PFSK-1 (cell line): Measurements from ENCODE around the gene ITK.

Experiments
- FOXP2 ChIP-seq: optimal IDR thresholded peaks from 2 replicates; pipeline ENCODE3; 2011; ENCODE audit warnings: borderline replicate concordance, control low read depth, inconsistent platforms; ENCODE audit not compliant: insufficient read depth; ENCODE audit errors: extremely low read length, extremely low read depth
- POLR2AphosphoS5 ChIP-seq: IDR thresholded peaks from 2 replicates; pipeline ENCODE4 v1.6.1; 2012; ENCODE audit warnings: low read depth, mild to moderate bottlenecking, control low read depth, low read length, moderate library complexity
- REST ChIP-seq, 2 experiments: IDR thresholded peaks; 2 replicates each; pipeline versions ENCODE4 v1.6.1 to v1.8.0; 2011 to 2012; ENCODE audit warnings: low read depth in 2 of 2, low read length in 2 of 2, control low read depth in 1 of 2, inconsistent platforms in 1 of 2, mild to moderate bottlenecking in 1 of 2, moderate library complexity in 1 of 2; ENCODE audit not compliant: insufficient read depth in 1 of 2
- SIN3A ChIP-seq: IDR thresholded peaks from 2 replicates; pipeline ENCODE4 v1.6.1; 2012; ENCODE audit warnings: mild to moderate bottlenecking, low read length, moderate library complexity, borderline replicate concordance; ENCODE audit not compliant: insufficient read depth
- TAF1 ChIP-seq: IDR thresholded peaks from 2 replicates; pipeline ENCODE4 v1.6.1; 2012; ENCODE audit warnings: low read length, control low read depth, borderline replicate concordance; ENCODE audit not compliant: insufficient read depth

Gene ITK

GRCh38 chr5:157258450-157258849, 77.8 kb downstream of the ITK start:
- TF ChIP-seq SIN3A (no peak), TAF1 (no peak), FOXP2 (no peak)

- TF ChIP-seq POLR2AphosphoS5 (no peak), TAF1 (no peak), REST (IDR thresholded peaks at IDR 0.05; ENCODE audit: insufficient read depth in 1 of 2, low read depth in 2 of 2, low read length in 2 of 2) (no peak), FOXP2 (no peak), SIN3A (no peak)
Observed at GRCh38 chr5:157259699-157260098, 79.1 kb downstream of the ITK start.

- TF ChIP-seq SIN3A (no peak), TAF1 (no peak)
Observed at GRCh38 chr5:157263496-157264090, 83.0 kb downstream of the ITK start.

GRCh38 chr5:157265714-157266285, 85.2 kb downstream of the ITK start, which contains the start of gene CYFIP2:
Gene CYFIP2, plus strand, starts transcription at chr5:157266123. Its CDS starts 19,239 bp downstream, at chr5:157285362.
- TF ChIP-seq TAF1: no peak
- no peak for TF ChIP-seq FOXP2
- TF ChIP-seq REST (IDR thresholded peaks at IDR 0.05; ENCODE audit: insufficient read depth in 1 of 2, low read depth in 2 of 2, low read length in 2 of 2): no peak
- TF ChIP-seq POLR2AphosphoS5: no peak
- TF ChIP-seq SIN3A: no peak

- TF ChIP-seq REST (IDR thresholded peaks at IDR 0.05; ENCODE audit: insufficient read depth in 1 of 2, low read depth in 2 of 2, low read length in 2 of 2): no peak
- no peak for TF ChIP-seq TAF1
- TF ChIP-seq SIN3A: no peak
- no peak for TF ChIP-seq FOXP2
- no peak for TF ChIP-seq POLR2AphosphoS5
Observed at GRCh38 chr5:157266286-157267007, 85.8 kb downstream of the ITK start.

- TF ChIP-seq POLR2AphosphoS5 (no peak), SIN3A (no peak), REST (IDR thresholded peaks at IDR 0.05; ENCODE audit: insufficient read depth in 1 of 2, low read depth in 2 of 2, low read length in 2 of 2) (no peak), FOXP2 (no peak), TAF1 (no peak)
Observed at GRCh38 chr5:157267025-157267424, 86.4 kb downstream of the ITK start.
